Gastroesophageal sphincter (tissue), 4 donors: ENCODE data around the gene ATM. TPM values are rescaled to one million over a fixed set of nuclear protein-coding genes. Genes with fewer than 3 reads are reported as not detected.

ENCODE experiments used
- ATAC-seq: fragments of 150-250 bp; one replicate; pipeline ENCODE4 v1.9.1; 2016; ENCODE audit warnings: mild to moderate bottlenecking, moderate library complexity
- H3K27ac ChIP-seq, 4 donors: fragments of 200-600 bp; sonication (generic) in 3 of 4; 1 replicate in 3 of 4; 2 replicates in 1 of 4; pipeline ENCODE4 v1.5.1; 2016 to 2019
- H3K27me3 ChIP-seq: fragments of 200-600 bp; sonication (generic); one replicate; pipeline ENCODE4 v1.5.1; 2019
- H3K36me3 ChIP-seq, 2 donors: fragments of 200-600 bp; sonication (generic); one replicate each; pipeline ENCODE4 v1.5.1; 2019; ENCODE audit warnings: control low read depth in 1 of 2
- H3K4me1 ChIP-seq, 3 donors: fragments of 200-600 bp; sonication (generic); 1 replicate in 2 of 3; 2 replicates in 1 of 3; pipeline ENCODE4 v1.5.1; 2016 to 2019; ENCODE audit warnings: control low read depth in 2 of 3
- H3K4me3 ChIP-seq, 2 donors: fragments of 200-600 bp; sonication (generic); one replicate each; pipeline ENCODE4 v1.5.1; 2019; ENCODE audit warnings: mild to moderate bottlenecking in 1 of 2, moderate library complexity in 1 of 2
- H3K9me3 ChIP-seq, 3 donors: fragments of 200-600 bp; sonication (generic); one replicate each; pipeline ENCODE4 v1.5.1; 2017 to 2019; ENCODE audit warnings: control low read depth in 2 of 3
- CTCF ChIP-seq, 4 experiments: fragments of 200-600 bp in 2 of 4; fragments of 450-650 bp in 2 of 4; sonication (generic) in 1 of 4; IDR thresholded peaks; one replicate each; pipeline ENCODE4 v1.5.1; 2017 to 2019; ENCODE audit warnings: antibody characterized with exemption in 4 of 4, mild to moderate bottlenecking in 2 of 4, moderate library complexity in 2 of 4
- EP300 ChIP-seq: sonication (generic); formaldehyde crosslinking; IDR thresholded peaks from one replicate; pipeline ENCODE4 v1.6.1; 2017; ENCODE audit warnings: antibody characterized with exemption, mild to moderate bottlenecking
- POLR2A ChIP-seq, 2 donors: fragments of 450-650 bp; IDR thresholded peaks; one replicate each; pipeline ENCODE4 v1.6.1; 2017; ENCODE audit warnings: antibody characterized with exemption in 2 of 2, mild to moderate bottlenecking in 2 of 2, moderate library complexity in 1 of 2
- POLR2AphosphoS5 ChIP-seq: sonication (generic); formaldehyde crosslinking; IDR thresholded peaks from one replicate; pipeline ENCODE4 v1.6.1; 2017; ENCODE audit warnings: antibody characterized with exemption
- WGBS, 2 donors: methylation state at CpG; one replicate each; pipeline ENCODE4 v1.1.5; 2018; ENCODE audit warnings: low coverage in 1 of 2; 5-methylcytosine and 5-hydroxymethylcytosine counted together
- total RNA-seq, 4 donors: library from RNA; depleted of rRNA; stranded (reverse); fragments of >200 nt; gene quantifications; one replicate each; pipeline ENCODE4 v1.1.0, GENCODE V29; 2016

Gene ATM
- total RNA-seq, 4 donors from 2014 or later, result 36.3 to 88.6 (median 50.2) TPM

- no peak overlapping the region for H3K27ac ChIP-seq
- WGBS, 2 donors, result 63 to 77% methylated on average over 1 to 2 of the region's 2 CpGs
- peaks cover 0 to 46% of the 10 kb centered on the region in 2 donors for H3K36me3 ChIP-seq
- no peaks in the 10 kb centered on the region for H3K9me3 ChIP-seq
- ATAC-seq, result no peak
- peaks cover 0 to 14% (median 0%) of the 10 kb centered on the region in 3 donors for H3K4me1 ChIP-seq
- no peak for TF ChIP-seq EP300
- no peak for TF ChIP-seq POLR2A (IDR thresholded peaks at IDR 0.05)
- no peak for TF ChIP-seq CTCF (IDR thresholded peaks at IDR 0.05)
- TF ChIP-seq POLR2AphosphoS5, result no peak
- no peak overlapping the region for H3K4me3 ChIP-seq
- H3K27me3 ChIP-seq, result no peaks in the 10 kb centered on the region
These were observed 9.1 kb upstream of the ATM start for GRCh38 chr11:108213784-108214183.

- TF ChIP-seq POLR2A (IDR thresholded peaks at IDR 0.05), result no peak
- TF ChIP-seq EP300, result no peak
- no peak for TF ChIP-seq POLR2AphosphoS5
- no peak for TF ChIP-seq CTCF (IDR thresholded peaks at IDR 0.05)
- H3K36me3 ChIP-seq, result peaks cover 0 to 20% of the 10 kb centered on the region in 2 donors
- no peaks in the 10 kb centered on the region for H3K27me3 ChIP-seq
- H3K27ac ChIP-seq, result no peak overlapping the region
- H3K9me3 ChIP-seq, result no peaks in the 10 kb centered on the region
- 73 to 85% methylated on average over 4 of the region's 4 CpGs for WGBS, 2 donors
- no peak overlapping the region for H3K4me3 ChIP-seq
- ATAC-seq, result no peak
- H3K4me1 ChIP-seq, result peaks cover 0 to 40% (median 4%) of the 10 kb centered on the region in 3 donors
These were observed 5.9 kb upstream of the ATM start for GRCh38 chr11:108216988-108217387.

- H3K27me3 ChIP-seq, result no peaks in the 10 kb centered on the region
- H3K4me3 ChIP-seq, result no peak overlapping the region
- 38 to 77% methylated on average over 2 of the region's 2 CpGs for WGBS, 2 donors
- H3K4me1 ChIP-seq, result peaks cover 0 to 42% (median 4%) of the 10 kb centered on the region in 3 donors
- TF ChIP-seq CTCF (IDR thresholded peaks at IDR 0.05) (no peak), POLR2AphosphoS5 (no peak), POLR2A (IDR thresholded peaks at IDR 0.05) (no peak), EP300 (no peak)
- H3K27ac ChIP-seq, result no peak overlapping the region
- no peak for ATAC-seq
- peaks cover 0 to 6% of the 10 kb centered on the region in 2 donors for H3K36me3 ChIP-seq
- H3K9me3 ChIP-seq, result no peaks in the 10 kb centered on the region
These were observed 4.4 kb upstream of the ATM start for GRCh38 chr11:108218455-108218854.

- no peak for ATAC-seq
- Histone ChIP-seq H3K9me3 (no peaks in the 10 kb centered on the region), H3K36me3 (no peaks in the 10 kb centered on the region), H3K4me3 (no peak overlapping the region), H3K27ac (no peak overlapping the region), H3K27me3 (no peaks in the 10 kb centered on the region), H3K4me1 (peaks cover 3 to 49% (median 9%) of the 10 kb centered on the region in 3 donors)
- WGBS, 2 donors, result 78% methylated on average over 7 of the region's 7 CpGs
- no peak for TF ChIP-seq POLR2A (IDR thresholded peaks at IDR 0.05)
- TF ChIP-seq EP300, result no peak
- no peak for TF ChIP-seq POLR2AphosphoS5
- TF ChIP-seq CTCF (IDR thresholded peaks at IDR 0.05), result no peak
These were observed 3.7 kb upstream of the ATM start for GRCh38 chr11:108218912-108219783.
